ENCODE results near the gene PNMA3.
"Not testable (repeated sequence)": the region's sequence is repeated elsewhere in the genome, so short reads cannot be mapped to it uniquely, and the experiment has no call there.

- TF ChIP-seq POLR2A, POLR2AphosphoS5, EP300 (IDR thresholded peaks at IDR 0.05): not testable (repeated sequence)
- TF ChIP-seq, protein P1, sequence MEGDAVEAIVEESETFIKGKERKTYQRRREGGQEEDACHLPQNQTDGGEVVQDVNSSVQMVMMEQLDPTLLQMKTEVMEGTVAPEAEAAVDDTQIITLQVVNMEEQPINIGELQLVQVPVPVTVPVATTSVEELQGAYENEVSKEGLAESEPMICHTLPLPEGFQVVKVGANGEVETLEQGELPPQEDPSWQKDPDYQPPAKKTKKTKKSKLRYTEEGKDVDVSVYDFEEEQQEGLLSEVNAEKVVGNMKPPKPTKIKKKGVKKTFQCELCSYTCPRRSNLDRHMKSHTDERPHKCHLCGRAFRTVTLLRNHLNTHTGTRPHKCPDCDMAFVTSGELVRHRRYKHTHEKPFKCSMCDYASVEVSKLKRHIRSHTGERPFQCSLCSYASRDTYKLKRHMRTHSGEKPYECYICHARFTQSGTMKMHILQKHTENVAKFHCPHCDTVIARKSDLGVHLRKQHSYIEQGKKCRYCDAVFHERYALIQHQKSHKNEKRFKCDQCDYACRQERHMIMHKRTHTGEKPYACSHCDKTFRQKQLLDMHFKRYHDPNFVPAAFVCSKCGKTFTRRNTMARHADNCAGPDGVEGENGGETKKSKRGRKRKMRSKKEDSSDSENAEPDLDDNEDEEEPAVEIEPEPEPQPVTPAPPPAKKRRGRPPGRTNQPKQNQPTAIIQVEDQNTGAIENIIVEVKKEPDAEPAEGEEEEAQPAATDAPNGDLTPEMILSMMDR (IDR thresholded peaks at IDR 0.05): not testable (repeated sequence)
Observed at GRCh38 chrX:153071909-153072583, 15.8 kb downstream of the PNMA3 start, which contains the start of gene PNMA6A.
